H1 (cell line): ENCODE measurements around the gene FNIP2. TPM values are rescaled to one million over a fixed set of nuclear protein-coding genes. Genes with fewer than 3 reads are reported as not detected.

ENCODE experiments used
- CTCF ChIA-PET: fragments of 300-600 bp; sonication (Branson Sonifier 250); formaldehyde crosslinking; loops from one replicate; lab custom pipeline; 2021; ENCODE audit not compliant: partially characterized antibody; lab: Charles Lee
- POLR2A ChIA-PET: fragments of 300-600 bp; sonication (Branson Sonifier 250); formaldehyde crosslinking; loops from one replicate; lab custom pipeline; 2021; ENCODE audit warnings: inconsistent platforms; ENCODE audit not compliant: partially characterized antibody; lab: Charles Lee
- DNase-seq, 2 experiments: peaks; one replicate each; pipeline versions ENCODE4 v3.0.0 to v3.0.0-alpha.2; 2010 to 2022; ENCODE audit warnings: low spot score in 2 of 2, low read depth in 1 of 2, mixed read lengths in 1 of 2
- FAIRE-seq: peaks from 2 replicates; lab custom pipeline; 2011; peaks lifted over from hg19 to GRCh38; lab: Jason Lieb, UNC
- H2AFZ ChIP-seq: 2 replicates; pipeline ENCODE4 v1.8.1; 2012; ENCODE audit warnings: low read length, inconsistent platforms
- H2AK5ac ChIP-seq: 2 replicates; pipeline ENCODE4 v1.6.1; 2013; ENCODE audit warnings: low read depth, low read length
- H2BK120ac ChIP-seq: replicated peaks from 2 replicates; pipeline ENCODE3; 2013; ENCODE audit warnings: low read depth, low read length, inconsistent platforms
- H2BK12ac ChIP-seq: 2 replicates; pipeline ENCODE4 v1.6.1; 2013; ENCODE audit warnings: low read depth, low read length
- H2BK15ac ChIP-seq: 2 replicates; pipeline ENCODE4 v1.6.1; 2013; ENCODE audit warnings: low read length
- H2BK20ac ChIP-seq: 2 replicates; pipeline ENCODE4 v1.6.1; 2013; ENCODE audit warnings: low read length
- H2BK5ac ChIP-seq: 2 replicates; pipeline ENCODE4 v1.6.1; 2013; ENCODE audit warnings: low read depth, low read length
- H3K14ac ChIP-seq: 2 replicates; pipeline ENCODE4 v1.6.1; 2013; ENCODE audit warnings: inconsistent platforms; ENCODE audit not compliant: insufficient read length
- H3K18ac ChIP-seq: 2 replicates; pipeline ENCODE4 v1.6.1; 2013; ENCODE audit warnings: low read length; ENCODE audit errors: extremely low read depth
- H3K23ac ChIP-seq: 2 replicates; pipeline ENCODE4 v1.6.1; 2013; ENCODE audit warnings: inconsistent platforms; ENCODE audit not compliant: insufficient read length
- H3K23me2 ChIP-seq: 2 replicates; pipeline ENCODE4 v1.6.1; 2013; ENCODE audit warnings: low read depth, low read length
- H3K27ac ChIP-seq: 2 replicates; pipeline ENCODE4 v1.6.1; 2011; ENCODE audit warnings: low read depth, low read length, inconsistent platforms
- H3K27me3 ChIP-seq, 4 experiments: replicated peaks in 1 of 4; 1 replicate in 1 of 4; 2 replicates in 3 of 4; pipeline versions ENCODE4 v1.6.1 to v1.8.1; 2011 to 2013; ENCODE audit warnings: low read length in 3 of 4, mild to moderate bottlenecking in 3 of 4, inconsistent platforms in 2 of 4, mixed read lengths in 2 of 4, moderate library complexity in 1 of 4; ENCODE audit not compliant: control insufficient read depth in 3 of 4, insufficient read depth in 3 of 4; ENCODE audit errors: extremely low read depth in 1 of 4
- H3K36me3 ChIP-seq, 4 experiments: 2 replicates each; pipeline versions ENCODE4 v1.6.1 to v1.8.1; 2011 to 2013; ENCODE audit warnings: mild to moderate bottlenecking in 4 of 4, low read length in 3 of 4, moderate library complexity in 2 of 4, control low read depth in 1 of 4, inconsistent platforms in 1 of 4; ENCODE audit not compliant: insufficient read depth in 4 of 4, control insufficient read depth in 2 of 4
- H3K4ac ChIP-seq: replicated peaks from 2 replicates; pipeline ENCODE3; 2013; ENCODE audit warnings: low read length, low read depth, mixed read lengths, inconsistent platforms; ENCODE audit not compliant: insufficient read length
- H3K4me1 ChIP-seq, 4 experiments: replicated peaks in 1 of 4; 1 replicate in 1 of 4; 2 replicates in 3 of 4; pipeline versions ENCODE4 v1.6.1 to v1.8.1; 2011 to 2013; ENCODE audit warnings: low read length in 3 of 4, inconsistent platforms in 2 of 4, mixed read lengths in 1 of 4; ENCODE audit not compliant: insufficient read depth in 4 of 4, control insufficient read depth in 3 of 4
- H3K4me2 ChIP-seq, 2 experiments: 2 replicates each; pipeline versions ENCODE4 v1.6.1 to v1.8.1; 2011 to 2013; ENCODE audit warnings: low read depth in 2 of 2, low read length in 2 of 2, control low read depth in 1 of 2, inconsistent platforms in 1 of 2, mild to moderate bottlenecking in 1 of 2; ENCODE audit not compliant: insufficient read depth in 1 of 2
- H3K4me3 ChIP-seq, 4 experiments: fragments of 200-600, 300-600 bp in 1 of 4; sonication (generic), shearing (Covaris generic), sonication (Bioruptor Twin) in 1 of 4; 2 replicates each; pipeline versions ENCODE4 v1.5.1 to v1.8.1; 2011 to 2016; ENCODE audit warnings: low read length in 4 of 4, low read depth in 3 of 4, control low read depth in 2 of 4, inconsistent platforms in 2 of 4, mild to moderate bottlenecking in 2 of 4, mixed read lengths in 1 of 4, moderate library complexity in 1 of 4; ENCODE audit not compliant: insufficient read depth in 2 of 4; ENCODE audit errors: extremely low read depth in 1 of 4
- H3K56ac ChIP-seq: replicated peaks from 2 replicates; pipeline ENCODE3; 2013; ENCODE audit warnings: low read depth, mild to moderate bottlenecking, mixed read lengths, low read length, inconsistent platforms; ENCODE audit not compliant: insufficient read length
- H3K79me1 ChIP-seq: 2 replicates; pipeline ENCODE4 v1.6.1; 2013; ENCODE audit warnings: low read depth, low read length, control low read depth
- H3K79me2 ChIP-seq, 2 experiments: 2 replicates each; pipeline versions ENCODE4 v1.6.1 to v1.8.1; 2012 to 2013; ENCODE audit warnings: low read length in 2 of 2, mild to moderate bottlenecking in 2 of 2, inconsistent platforms in 1 of 2; ENCODE audit not compliant: insufficient read depth in 2 of 2, control insufficient read depth in 1 of 2
- H3K9ac ChIP-seq, 4 experiments: replicated peaks in 1 of 4; 1 replicate in 1 of 4; 2 replicates in 3 of 4; pipeline versions ENCODE4 v1.6.1 to v1.8.1; 2011 to 2013; ENCODE audit warnings: low read depth in 3 of 4, low read length in 3 of 4, control low read depth in 2 of 4, mild to moderate bottlenecking in 2 of 4, moderate library complexity in 2 of 4, inconsistent platforms in 1 of 4; ENCODE audit errors: extremely low read depth in 1 of 4
- H3K9me3 ChIP-seq, 2 experiments: 2 replicates each; pipeline versions ENCODE4 v1.6.1 to v1.8.1; 2012 to 2013; ENCODE audit warnings: mild to moderate bottlenecking in 2 of 2, moderate library complexity in 2 of 2, control low read depth in 1 of 2, inconsistent platforms in 1 of 2, low read depth in 1 of 2, low read length in 1 of 2, mixed read lengths in 1 of 2; ENCODE audit not compliant: insufficient read depth in 2 of 2
- H4K20me1 ChIP-seq, 2 experiments: replicated peaks in 1 of 2; 2 replicates each; pipeline versions ENCODE3 to v1.8.1; 2011 to 2013; ENCODE audit warnings: inconsistent platforms in 2 of 2, low read length in 2 of 2, mild to moderate bottlenecking in 1 of 2; ENCODE audit not compliant: insufficient read depth in 2 of 2, control insufficient read depth in 1 of 2
- H4K5ac ChIP-seq: 2 replicates; pipeline ENCODE4 v1.6.1; 2013; ENCODE audit warnings: low read length, low read depth, mixed read lengths, inconsistent platforms; ENCODE audit not compliant: insufficient read length
- H4K8ac ChIP-seq: 2 replicates; pipeline ENCODE4 v1.8.0; 2013; ENCODE audit warnings: mild to moderate bottlenecking, moderate library complexity, low read length, inconsistent platforms; ENCODE audit not compliant: insufficient read depth; ENCODE audit errors: extremely low read depth
- H4K91ac ChIP-seq: replicated peaks from 2 replicates; pipeline ENCODE3; 2013; ENCODE audit warnings: low read length, mixed read lengths, inconsistent platforms; ENCODE audit not compliant: insufficient read length
- ASH2L ChIP-seq: fragments of 200-600, 300-600 bp; sonication (generic); IDR thresholded peaks from one replicate; pipeline ENCODE4 v1.7.1; 2017; ENCODE audit warnings: low read length
- ATF2 ChIP-seq: IDR thresholded peaks from 2 replicates; pipeline ENCODE4 v1.6.1; 2012; ENCODE audit warnings: low read length, inconsistent platforms
- CBX5 ChIP-seq: fragments of 300-800, 300-1000 bp; sonication (generic); IDR thresholded peaks from 2 replicates; pipeline ENCODE4 v1.7.1; 2016; ENCODE audit warnings: antibody characterized with exemption, low read length, low read depth
- E2F6 ChIP-seq: IDR thresholded peaks from 2 replicates; pipeline ENCODE4 v1.6.1; 2012; ENCODE audit warnings: inconsistent platforms
- EZH2 ChIP-seq: fragments of 200-600 bp; sonication (generic); IDR thresholded peaks from 2 replicates; pipeline ENCODE4 v1.7.1; 2012; ENCODE audit warnings: low read depth, mild to moderate bottlenecking, moderate library complexity, low read length, inconsistent platforms; ENCODE audit not compliant: severe bottlenecking
- JUN ChIP-seq: IDR thresholded peaks from 2 replicates; pipeline ENCODE4 v1.6.1; 2011; ENCODE audit warnings: low read depth, mild to moderate bottlenecking, improper control_type of control experiment, low read length
- KDM1A ChIP-seq: fragments of 200-600, 300-600 bp; sonication (generic); IDR thresholded peaks from 2 replicates; pipeline ENCODE4 v1.7.1; 2016; ENCODE audit warnings: mild to moderate bottlenecking, low read length, borderline replicate concordance
- KDM5A ChIP-seq: fragments of 200-600 bp; IDR thresholded peaks from 2 replicates; pipeline ENCODE4 v1.7.1; 2012; ENCODE audit warnings: mild to moderate bottlenecking, low read length, inconsistent platforms, mixed read lengths
- MAFK ChIP-seq: IDR thresholded peaks from 2 replicates; pipeline ENCODE4 v1.6.1; 2012; ENCODE audit warnings: low read depth, mild to moderate bottlenecking, improper control_type of control experiment, low read length
- NRF1 ChIP-seq: IDR thresholded peaks from 2 replicates; pipeline ENCODE4 v1.6.1; 2011; ENCODE audit warnings: mild to moderate bottlenecking, low read depth, low read length, improper control_type of control experiment
- RAD21 ChIP-seq, 2 experiments: IDR thresholded peaks in 1 of 2; conservative IDR thresholded peaks in 1 of 2; 2 replicates each; pipeline ENCODE4 v1.6.1; 2011; ENCODE audit warnings: low read depth in 2 of 2, low read length in 2 of 2, improper control_type of control experiment in 1 of 2, inconsistent platforms in 1 of 2, mild to moderate bottlenecking in 1 of 2, moderate library complexity in 1 of 2
- TAF1 ChIP-seq: IDR thresholded peaks from 2 replicates; pipeline ENCODE4 v1.6.1; 2011; ENCODE audit warnings: mild to moderate bottlenecking, low read depth, low read length
- WGBS, 2 experiments: shearing (Covaris generic) in 1 of 2; methylation state at CpG; one replicate each; pipeline versions ENCODE4 v1.1.6 to v1.1.7; 2013 to 2015; ENCODE audit warnings: low lambda C conversion rate in 2 of 2, mixed read lengths in 2 of 2, inconsistent platforms in 1 of 2, low coverage in 1 of 2, missing lambda C conversion rate in 1 of 2; ENCODE audit not compliant: insufficient replicate concordance in 2 of 2, insufficient coverage in 1 of 2, insufficient read length in 1 of 2; ENCODE audit errors: extremely low coverage in 1 of 2, missing lambda C conversion rate in 1 of 2; 5-methylcytosine and 5-hydroxymethylcytosine counted together
- polyA plus RNA-seq, 7 experiments: library from polyadenylated mRNA; depleted of rRNA in 3 of 7; stranded (reverse) in 5 of 7; unstranded in 2 of 7; fragments of >200 nt in 5 of 7; fragments of 200-250 nt in 2 of 7; gene quantifications; 1 replicate in 5 of 7; 2 replicates in 1 of 7; 4 replicates in 1 of 7; pipeline versions ENCODE4 v1.2.1 to v1.2.3, GENCODE V29; 2011 to 2013; ENCODE audit warnings: missing spikeins in 2 of 7, mixed read lengths in 2 of 7
- total RNA-seq: library from RNA; stranded (reverse); fragmentation: NEBNext Ultra II Directional; extraction: Animal tissue kit (Norgen Biotek cat#: 25700); gene quantifications from 2 replicates; pipeline ENCODE4 v1.2.1, GENCODE V29; 2021

FNIP2 gene
- total and polyA plus RNA-seq, 2 of the 8 experiments (the other 6 are each of a cell fraction or from before 2014, with no cell fraction given) = 4.0 to 13.0 TPM

GRCh38 chr4:158891256-158891655 lies 122.4 kb downstream of the FNIP2 start:
- Histone ChIP-seq H2BK12ac (no peak overlapping the region), H2AFZ (no peak overlapping the region), H3K9ac (no peak overlapping the region), H3K14ac (no peak overlapping the region), H3K79me2 (no peaks in the 10 kb centered on the region), H4K8ac (no peak overlapping the region), H4K20me1 (no peaks in the 10 kb centered on the region), H2AK5ac (no peak overlapping the region), H2BK20ac (no peak overlapping the region), H2BK5ac (no peak overlapping the region), H2BK15ac (no peak overlapping the region; the same call in 1 of the 2 replicates), H3K4ac (no peak overlapping the region), H3K27me3 (no peaks in the 10 kb centered on the region), H3K56ac (no peak overlapping the region), H3K36me3 (no peaks in the 10 kb centered on the region), H3K4me3 (no peak overlapping the region), H3K27ac (no peak overlapping the region), H3K9me3 (no peaks in the 10 kb centered on the region), H3K4me1 (peaks cover 0 to 10% (median 5%) of the 10 kb centered on the region in 4 experiments; a peak in 4 of 7 replicates), H2BK120ac (no peak overlapping the region), H4K5ac (no peak overlapping the region), H3K79me1 (no peaks in the 10 kb centered on the region), H3K23me2 (no peaks in the 10 kb centered on the region), H4K91ac (no peak overlapping the region), H3K18ac (no peak overlapping the region), H3K23ac (no peak overlapping the region), H3K4me2 (no peak overlapping the region)
- FAIRE-seq (no peak), DNase-seq (no peak)
- WGBS, 2 experiments = 96% methylated on average over 3 of the region's 3 CpGs; no CpG with 5 or more reads in 1 of the 2 experiments
- ChIA-PET POLR2A (interaction anchor here (0.6 kb wide), 1 partner anchor 191 kb away, joined by 4 read pairs; no protein-coding TSS in a partner anchor), CTCF (interaction anchor here (0.6 to 1.1 kb wide), 2 partner anchors 29 to 37 kb away, joined by 3 read pairs; no protein-coding TSS in a partner anchor)
- TF ChIP-seq RAD21 (IDR thresholded peaks at IDR 0.05 in 1 of 2, conservative IDR thresholded peaks at IDR 0.05 in 1 of 2; ENCODE audit: low read depth in 2 of 2, low read length in 2 of 2) (no peak), ATF2 (no peak), KDM1A (no peak), NRF1 (no peak), CBX5 (no peak), EZH2 (no peak), E2F6 (no peak), MAFK (no peak), TAF1 (no peak), KDM5A (no peak), JUN (no peak), ASH2L (no peak)
